ENCODE measurements around the gene SGCB.

Gene SGCB

DNA sequence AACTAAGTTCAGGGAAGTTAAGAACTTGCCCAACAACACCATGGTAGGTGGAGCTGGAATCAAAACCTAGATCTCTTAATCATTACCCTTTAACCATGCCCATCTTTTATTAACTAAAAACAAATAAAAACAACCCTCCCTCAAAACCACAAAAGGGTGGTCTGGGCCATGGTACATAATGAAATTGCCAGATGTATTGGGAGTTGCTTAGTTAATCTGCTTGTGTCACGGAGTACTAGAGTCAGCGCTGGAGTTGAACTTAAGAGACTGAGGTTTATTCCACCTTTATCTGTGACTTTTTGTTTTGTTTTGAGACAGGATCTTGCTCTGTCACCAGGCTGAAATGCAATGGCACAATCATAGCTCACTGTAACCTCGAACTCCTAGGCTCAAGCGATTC is 31.2 kb downstream of the SGCB start:
- no peak for DNase-seq
- ChIA-PET POLR2A (no interaction called here), CTCF (no interaction called here)
- Histone ChIP-seq H3K4me3 (ENCODE audit: control insufficient read depth in 1 of 7, extremely low read depth in 1 of 7, insufficient read depth in 4 of 7, low read depth in 2 of 7, low read length in 6 of 7) (no peak overlapping the region), H3K36me3 (ENCODE audit: control insufficient read depth in 4 of 4, insufficient read depth in 4 of 4, low read length in 3 of 4) (no peaks in the 10 kb centered on the region), H3K27me3 (replicated peaks in 2 of 5; ENCODE audit: control insufficient read depth in 4 of 5, insufficient read depth in 5 of 5, low read length in 4 of 5) (no peaks in the 10 kb centered on the region), H3K4me1 (ENCODE audit: control extremely low read depth in 1 of 4, control insufficient read depth in 4 of 4, insufficient read depth in 4 of 4, low read length in 3 of 4) (no peaks in the 10 kb centered on the region), H3K9me3 (ENCODE audit: control extremely low read depth in 1 of 5, control insufficient read depth in 4 of 5, insufficient read depth in 2 of 5, low read depth in 1 of 5, low read length in 4 of 5) (no peaks in the 10 kb centered on the region), H3K27ac (ENCODE audit: insufficient read depth in 1 of 2, low read depth in 1 of 2, low read length in 2 of 2, poor library complexity in 1 of 2, severe bottlenecking in 2 of 2) (no peak overlapping the region)
- WGBS (ENCODE audit: insufficient coverage) = 100% methylated on average over 4 of the region's 4 CpGs

DNA sequence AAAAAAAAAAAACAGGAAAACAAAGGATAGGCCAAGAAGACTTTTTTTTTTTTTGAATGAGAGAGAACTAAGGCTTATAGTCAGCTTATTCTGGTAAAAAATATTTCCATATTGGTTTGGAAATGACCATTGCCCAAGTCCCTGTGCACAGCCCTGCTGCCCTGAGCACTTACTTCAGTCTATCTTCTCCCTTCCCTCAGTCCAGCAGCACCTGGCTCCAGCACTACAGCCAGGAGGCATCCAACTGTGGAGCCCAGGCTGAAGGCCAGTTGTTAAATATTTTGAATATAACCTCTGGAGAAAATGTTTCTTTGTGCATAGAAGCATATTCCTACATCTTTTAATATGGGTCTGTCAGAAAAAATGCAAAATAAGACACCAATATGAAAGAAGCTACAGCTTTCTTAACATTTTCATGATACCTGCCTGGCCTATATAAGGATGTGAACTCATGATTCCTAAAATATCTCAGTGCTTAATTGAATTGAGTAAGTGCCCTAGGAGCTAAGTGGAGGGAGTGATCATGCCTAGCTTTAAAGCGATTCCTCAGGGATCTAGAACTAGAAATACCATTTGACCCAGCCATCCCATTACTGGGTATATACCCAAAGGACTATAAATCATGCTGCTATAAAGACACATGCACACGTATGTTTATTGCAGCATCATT is 32.4 kb downstream of the SGCB start:
- Histone ChIP-seq H3K4me3 (ENCODE audit: control insufficient read depth in 1 of 7, extremely low read depth in 1 of 7, insufficient read depth in 4 of 7, low read depth in 2 of 7, low read length in 6 of 7) (no peak overlapping the region), H3K9me3 (ENCODE audit: control extremely low read depth in 1 of 5, control insufficient read depth in 4 of 5, insufficient read depth in 2 of 5, low read depth in 1 of 5, low read length in 4 of 5) (no peaks in the 10 kb centered on the region), H3K27ac (ENCODE audit: insufficient read depth in 1 of 2, low read depth in 1 of 2, low read length in 2 of 2, poor library complexity in 1 of 2, severe bottlenecking in 2 of 2) (no peak overlapping the region), H3K27me3 (replicated peaks in 2 of 5; ENCODE audit: control insufficient read depth in 4 of 5, insufficient read depth in 5 of 5, low read length in 4 of 5) (no peaks in the 10 kb centered on the region), H3K4me1 (ENCODE audit: control extremely low read depth in 1 of 4, control insufficient read depth in 4 of 4, insufficient read depth in 4 of 4, low read length in 3 of 4) (no peaks in the 10 kb centered on the region), H3K36me3 (ENCODE audit: control insufficient read depth in 4 of 4, insufficient read depth in 4 of 4, low read length in 3 of 4) (no peaks in the 10 kb centered on the region)
- POLR2A ChIA-PET = no interaction called here
- CTCF ChIA-PET = no interaction called here
- no CpG with 5 or more reads among the region's 2 CpGs for WGBS (ENCODE audit: insufficient coverage)
- DNase-seq = no peak

DNA sequence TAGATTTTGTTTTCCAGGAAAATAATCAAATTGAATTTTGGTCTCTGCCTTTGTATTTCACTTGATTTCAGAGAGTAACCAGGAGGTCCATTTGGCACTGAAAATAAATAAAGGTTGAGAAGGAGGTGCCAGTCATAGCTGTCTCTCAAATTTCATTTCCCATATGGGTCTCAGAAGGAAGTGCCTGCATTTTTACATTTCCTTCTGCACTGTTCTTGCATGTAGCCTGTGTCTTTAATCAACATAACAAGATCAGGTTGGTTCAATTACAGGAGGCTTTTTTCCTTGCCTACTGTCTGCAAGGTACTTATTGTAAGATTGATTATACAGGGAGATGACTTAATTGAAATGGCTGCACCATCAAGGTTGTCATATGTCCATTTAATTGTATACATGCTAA is 33.7 kb downstream of the SGCB start:
- H3K27me3 ChIP-seq (replicated peaks in 2 of 5; ENCODE audit: control insufficient read depth in 4 of 5, insufficient read depth in 5 of 5, low read length in 4 of 5) = no peaks in the 10 kb centered on the region
- H3K4me3 ChIP-seq (ENCODE audit: control insufficient read depth in 1 of 7, extremely low read depth in 1 of 7, insufficient read depth in 4 of 7, low read depth in 2 of 7, low read length in 6 of 7) = no peak overlapping the region
- no peaks in the 10 kb centered on the region for H3K9me3 ChIP-seq (ENCODE audit: control extremely low read depth in 1 of 5, control insufficient read depth in 4 of 5, insufficient read depth in 2 of 5, low read depth in 1 of 5, low read length in 4 of 5)
- POLR2A ChIA-PET = no interaction called here
- CTCF ChIA-PET = no interaction called here
- H3K36me3 ChIP-seq (ENCODE audit: control insufficient read depth in 4 of 4, insufficient read depth in 4 of 4, low read length in 3 of 4) = no peaks in the 10 kb centered on the region
- no peaks in the 10 kb centered on the region for H3K4me1 ChIP-seq (ENCODE audit: control extremely low read depth in 1 of 4, control insufficient read depth in 4 of 4, insufficient read depth in 4 of 4, low read length in 3 of 4)
- DNase-seq = no peak
- H3K27ac ChIP-seq (ENCODE audit: insufficient read depth in 1 of 2, low read depth in 1 of 2, low read length in 2 of 2, poor library complexity in 1 of 2, severe bottlenecking in 2 of 2) = no peak overlapping the region

DNA sequence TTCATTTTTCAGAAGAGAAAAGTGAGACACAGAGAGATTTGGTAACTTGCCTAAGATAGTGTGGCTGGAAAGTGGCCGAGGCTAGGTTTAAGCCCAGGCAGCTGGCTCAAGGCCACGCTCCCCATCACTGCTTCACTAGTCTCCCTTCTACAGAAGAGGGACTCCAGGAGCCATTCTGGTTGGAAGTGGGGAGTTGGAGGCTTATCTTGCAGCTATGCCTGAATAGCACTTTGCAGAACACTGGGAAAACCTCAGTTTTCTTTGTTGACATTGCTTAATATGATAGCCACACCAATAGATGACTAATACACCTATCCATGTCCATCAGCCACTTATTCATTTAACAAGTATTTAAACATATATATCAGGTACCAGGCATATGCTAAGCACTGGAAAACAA is 36.5 kb downstream of the SGCB start:
- POLR2A ChIA-PET = no interaction called here
- H3K4me1 ChIP-seq (ENCODE audit: control extremely low read depth in 1 of 4, control insufficient read depth in 4 of 4, insufficient read depth in 4 of 4, low read length in 3 of 4) = no peaks in the 10 kb centered on the region
- no peaks in the 10 kb centered on the region for H3K9me3 ChIP-seq (ENCODE audit: control extremely low read depth in 1 of 5, control insufficient read depth in 4 of 5, insufficient read depth in 2 of 5, low read depth in 1 of 5, low read length in 4 of 5)
- H3K4me3 ChIP-seq (ENCODE audit: control insufficient read depth in 1 of 7, extremely low read depth in 1 of 7, insufficient read depth in 4 of 7, low read depth in 2 of 7, low read length in 6 of 7) = no peak overlapping the region
- H3K27me3 ChIP-seq (replicated peaks in 2 of 5; ENCODE audit: control insufficient read depth in 4 of 5, insufficient read depth in 5 of 5, low read length in 4 of 5) = peaks cover 0 to 3% (median under 1%) of the 10 kb centered on the region in 5 experiments
- WGBS (ENCODE audit: insufficient coverage) = 100% methylated on average over 1 of the region's 2 CpGs
- CTCF ChIA-PET = no interaction called here
- no peak for DNase-seq
- H3K36me3 ChIP-seq (ENCODE audit: control insufficient read depth in 4 of 4, insufficient read depth in 4 of 4, low read length in 3 of 4) = no peaks in the 10 kb centered on the region
- H3K27ac ChIP-seq (ENCODE audit: insufficient read depth in 1 of 2, low read depth in 1 of 2, low read length in 2 of 2, poor library complexity in 1 of 2, severe bottlenecking in 2 of 2) = no peak overlapping the region

DNA sequence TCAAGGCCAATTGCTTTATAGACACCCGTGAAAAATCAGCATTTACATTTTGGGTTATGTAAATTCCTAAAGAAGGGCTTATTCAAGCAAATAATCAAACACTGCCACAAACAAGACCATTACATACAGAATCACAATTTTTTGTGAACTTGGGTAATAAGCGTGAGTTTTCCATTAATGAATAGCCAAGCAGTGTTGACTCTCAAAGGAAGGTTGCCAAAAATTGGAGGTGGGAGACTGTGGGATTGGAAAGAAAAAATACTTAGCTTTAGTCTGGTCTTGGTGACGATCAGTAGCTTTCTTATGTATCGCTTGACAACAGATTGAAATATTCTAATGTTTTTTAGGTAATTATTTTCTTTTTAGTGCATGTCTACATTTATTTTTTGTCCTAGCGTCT is 38.8 kb downstream of the SGCB start:
- Histone ChIP-seq H3K4me1 (ENCODE audit: control extremely low read depth in 1 of 4, control insufficient read depth in 4 of 4, insufficient read depth in 4 of 4, low read length in 3 of 4) (no peaks in the 10 kb centered on the region), H3K36me3 (ENCODE audit: control insufficient read depth in 4 of 4, insufficient read depth in 4 of 4, low read length in 3 of 4) (no peaks in the 10 kb centered on the region), H3K27ac (ENCODE audit: insufficient read depth in 1 of 2, low read depth in 1 of 2, low read length in 2 of 2, poor library complexity in 1 of 2, severe bottlenecking in 2 of 2) (no peak overlapping the region), H3K27me3 (replicated peaks in 2 of 5; ENCODE audit: control insufficient read depth in 4 of 5, insufficient read depth in 5 of 5, low read length in 4 of 5) (peaks cover 0 to 19% (median 3%) of the 10 kb centered on the region in 5 experiments), H3K4me3 (ENCODE audit: control insufficient read depth in 1 of 7, extremely low read depth in 1 of 7, insufficient read depth in 4 of 7, low read depth in 2 of 7, low read length in 6 of 7) (no peak overlapping the region), H3K9me3 (ENCODE audit: control extremely low read depth in 1 of 5, control insufficient read depth in 4 of 5, insufficient read depth in 2 of 5, low read depth in 1 of 5, low read length in 4 of 5) (no peaks in the 10 kb centered on the region)
- DNase-seq = no peak
- no CpG with 5 or more reads among the region's 5 CpGs for WGBS (ENCODE audit: insufficient coverage)
- ChIA-PET CTCF (interaction anchor here (1.2 kb wide), 1 partner anchor 9 kb away, joined by 4 read pairs; no protein-coding TSS in a partner anchor), POLR2A (no interaction called here)

DNA sequence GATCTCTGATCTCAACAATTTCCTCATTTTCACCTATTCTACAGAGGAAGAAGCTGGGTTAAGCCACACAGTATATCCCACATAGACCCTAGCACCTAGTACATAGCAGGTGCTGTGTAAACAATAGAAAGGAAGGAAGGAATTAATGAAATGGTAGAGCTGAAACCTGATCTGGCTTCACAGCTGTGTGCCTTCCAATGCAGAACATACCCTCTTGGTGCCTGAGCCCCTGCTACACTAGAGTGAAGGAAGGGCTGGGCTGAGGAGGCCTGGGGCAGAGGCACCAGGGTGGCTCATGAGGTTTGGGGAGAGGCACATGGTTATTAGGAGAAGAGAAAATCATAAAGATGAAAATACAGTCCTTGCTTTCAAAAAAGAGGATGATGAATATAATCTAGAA is 39.3 kb downstream of the SGCB start:
- H3K4me3 ChIP-seq (ENCODE audit: control insufficient read depth in 1 of 7, extremely low read depth in 1 of 7, insufficient read depth in 4 of 7, low read depth in 2 of 7, low read length in 6 of 7) = no peak overlapping the region
- no peak for DNase-seq
- peaks cover 0 to 19% (median 3%) of the 10 kb centered on the region in 5 experiments for H3K27me3 ChIP-seq (replicated peaks in 2 of 5; ENCODE audit: control insufficient read depth in 4 of 5, insufficient read depth in 5 of 5, low read length in 4 of 5)
- no peaks in the 10 kb centered on the region for H3K36me3 ChIP-seq (ENCODE audit: control insufficient read depth in 4 of 4, insufficient read depth in 4 of 4, low read length in 3 of 4)
- H3K4me1 ChIP-seq (ENCODE audit: control extremely low read depth in 1 of 4, control insufficient read depth in 4 of 4, insufficient read depth in 4 of 4, low read length in 3 of 4) = no peaks in the 10 kb centered on the region
- ChIA-PET POLR2A (no interaction called here), CTCF (interaction anchor here (1.2 kb wide), 1 partner anchor 8 kb away, joined by 4 read pairs; no protein-coding TSS in a partner anchor)
- H3K27ac ChIP-seq (ENCODE audit: insufficient read depth in 1 of 2, low read depth in 1 of 2, low read length in 2 of 2, poor library complexity in 1 of 2, severe bottlenecking in 2 of 2) = no peak overlapping the region
- no peaks in the 10 kb centered on the region for H3K9me3 ChIP-seq (ENCODE audit: control extremely low read depth in 1 of 5, control insufficient read depth in 4 of 5, insufficient read depth in 2 of 5, low read depth in 1 of 5, low read length in 4 of 5)

DNA sequence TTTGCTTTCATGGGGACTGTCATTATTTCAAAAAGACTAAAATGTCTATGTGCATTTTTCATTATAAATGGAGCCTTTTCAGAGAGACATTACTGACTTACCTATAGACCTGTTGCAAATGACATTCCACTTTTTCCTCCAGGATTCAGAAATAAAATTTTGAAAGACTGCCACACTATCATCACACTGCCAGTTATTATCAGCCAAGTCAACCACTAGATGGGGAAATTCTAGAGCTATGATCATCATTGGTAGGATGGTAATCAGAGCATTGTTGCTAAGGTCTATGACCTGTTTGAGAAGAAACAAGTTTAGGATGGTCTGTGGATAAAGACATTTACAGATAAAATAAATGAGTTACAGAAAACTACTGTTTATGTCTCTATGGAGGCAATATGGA is 40.5 kb downstream of the SGCB start:
- no peaks in the 10 kb centered on the region for H3K4me1 ChIP-seq (ENCODE audit: control extremely low read depth in 1 of 4, control insufficient read depth in 4 of 4, insufficient read depth in 4 of 4, low read length in 3 of 4)
- CTCF ChIA-PET = no interaction called here
- H3K4me3 ChIP-seq (ENCODE audit: control insufficient read depth in 1 of 7, extremely low read depth in 1 of 7, insufficient read depth in 4 of 7, low read depth in 2 of 7, low read length in 6 of 7) = no peak overlapping the region
- H3K9me3 ChIP-seq (ENCODE audit: control extremely low read depth in 1 of 5, control insufficient read depth in 4 of 5, insufficient read depth in 2 of 5, low read depth in 1 of 5, low read length in 4 of 5) = no peaks in the 10 kb centered on the region
- peaks cover 0 to 19% (median 3%) of the 10 kb centered on the region in 5 experiments for H3K27me3 ChIP-seq (replicated peaks in 2 of 5; ENCODE audit: control insufficient read depth in 4 of 5, insufficient read depth in 5 of 5, low read length in 4 of 5)
- POLR2A ChIA-PET = no interaction called here
- no peaks in the 10 kb centered on the region for H3K36me3 ChIP-seq (ENCODE audit: control insufficient read depth in 4 of 4, insufficient read depth in 4 of 4, low read length in 3 of 4)
- no peak for DNase-seq
- H3K27ac ChIP-seq (ENCODE audit: insufficient read depth in 1 of 2, low read depth in 1 of 2, low read length in 2 of 2, poor library complexity in 1 of 2, severe bottlenecking in 2 of 2) = no peak overlapping the region
